ENCODE measurements around the gene RPP40.
"Not testable (repeated sequence)": the region's sequence is repeated elsewhere in the genome, so short reads cannot be mapped to it uniquely, and the experiment has no call there.

The RPP40 gene

GRCh38 chr6:5014072-5014561 lies 10.3 kb upstream of the RPP40 start:
- DNase-seq = no peak

GRCh38 chr6:5012519-5012918 lies 8.7 kb upstream of the RPP40 start:
- no peak for DNase-seq

- DNase-seq = no peak
These were observed 7.5 kb upstream of the RPP40 start for GRCh38 chr6:5011346-5011745.

- no peak for DNase-seq
These were observed 3.7 kb upstream of the RPP40 start for GRCh38 chr6:5007531-5007930.

GRCh38 chr6:5006222-5006621 lies 2.4 kb upstream of the RPP40 start:
- DNase-seq = no peak

- not testable (repeated sequence) for DNase-seq
These were observed 1.2 kb upstream of the RPP40 start for GRCh38 chr6:5005038-5005433.

GRCh38 chr6:5004373-5005037 lies 668 bp upstream of the RPP40 start:
- DNase-seq = peak; percentile 21

GRCh38 chr6:4999586-4999985 lies 4.3 kb downstream of the RPP40 start:
- DNase-seq = no peak

- no peak for DNase-seq
These were observed 6.0 kb downstream of the RPP40 start for GRCh38 chr6:4997862-4998261.

GRCh38 chr6:4994741-4995140 lies 9.1 kb downstream of the RPP40 start:
- no peak for DNase-seq

- no peak for DNase-seq
These were observed 16.4 kb downstream of the RPP40 start for GRCh38 chr6:4987432-4987831.

GRCh38 chr6:4986999-4987398 lies 16.8 kb downstream of the RPP40 start:
- no peak for DNase-seq

GRCh38 chr6:4983322-4983721 lies 20.5 kb downstream of the RPP40 start:
- no peak for DNase-seq

- DNase-seq = no peak
These were observed 22.1 kb downstream of the RPP40 start for GRCh38 chr6:4981761-4982160.

GRCh38 chr6:4979426-4979825 lies 24.4 kb downstream of the RPP40 start:
- no peak for DNase-seq

- no peak for DNase-seq
These were observed 26.4 kb downstream of the RPP40 start for GRCh38 chr6:4977468-4977867.

- DNase-seq = no peak
These were observed 28.3 kb downstream of the RPP40 start for GRCh38 chr6:4975506-4975905.

GRCh38 chr6:4974962-4975361 lies 28.9 kb downstream of the RPP40 start:
- no peak for DNase-seq

- DNase-seq = peak; percentile 28
These were observed 29.7 kb downstream of the RPP40 start for GRCh38 chr6:4973982-4974745.

GRCh38 chr6:4973415-4973814 lies 30.4 kb downstream of the RPP40 start:
- no peak for DNase-seq

- no peak for DNase-seq
These were observed 31.4 kb downstream of the RPP40 start for GRCh38 chr6:4972438-4972837.

GRCh38 chr6:4971851-4972250 lies 32.0 kb downstream of the RPP40 start:
- no peak for DNase-seq

GRCh38 chr6:4970739-4971395 lies 33.0 kb downstream of the RPP40 start:
- no peak for DNase-seq

All from NCI-H2227 treated with DMSO at 0.1 percent for 48 hours (cell line).